HG02852 (cell line): ENCODE data around the gene ERBB4.

Experiments used
- ATAC-seq: cut with Tn5 transposase; IDR thresholded peaks from one replicate; pipeline ENCODE4 v1.9.1; 2021; ENCODE audit warnings: mild to moderate bottlenecking, moderate library complexity; ENCODE audit not compliant: unreplicated experiment

The ERBB4 gene

GRCh38 chr2:211860224-211860623, 678.4 kb downstream of the ERBB4 start:
- ATAC-seq = no peak

DNA sequence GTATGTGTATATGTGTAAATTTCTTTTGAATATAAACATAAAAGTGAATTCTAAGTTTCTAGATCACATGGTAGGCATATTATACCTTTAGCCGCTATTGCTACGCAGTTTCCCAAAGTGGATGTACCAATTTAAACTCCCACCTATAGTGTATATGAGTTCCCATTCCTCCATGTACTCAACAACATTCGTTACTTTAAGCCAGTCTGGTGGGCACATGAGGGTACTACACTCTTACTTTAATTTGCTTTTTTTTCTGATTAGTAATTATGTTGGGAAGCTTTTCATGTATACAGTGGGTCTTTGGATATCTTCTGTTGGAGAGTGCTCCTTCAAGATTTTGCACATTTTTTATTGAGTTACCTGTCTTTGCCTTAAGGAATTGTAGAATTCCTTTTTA, 683.8 kb downstream of the ERBB4 start:
- ATAC-seq = no peak

DNA sequence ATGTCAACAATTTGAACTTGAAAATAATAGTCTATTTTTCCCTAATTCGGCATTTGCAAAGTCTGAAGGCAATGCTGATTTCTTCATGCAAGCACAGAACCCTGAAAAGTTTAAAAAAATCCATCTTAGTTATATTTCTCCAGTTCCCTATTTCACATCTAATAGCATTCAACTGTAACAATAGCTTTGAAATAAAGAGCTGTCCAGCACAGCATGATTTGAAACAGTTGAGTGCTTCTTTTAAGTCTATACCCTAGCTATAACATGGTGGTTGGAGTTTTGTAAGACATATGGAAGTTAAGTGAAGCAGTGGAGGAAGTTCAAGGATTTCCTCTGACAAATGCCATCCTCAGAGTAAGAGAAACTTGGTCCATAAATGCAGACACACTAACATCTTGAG, 691.9 kb downstream of the ERBB4 start:
- no peak for ATAC-seq

DNA sequence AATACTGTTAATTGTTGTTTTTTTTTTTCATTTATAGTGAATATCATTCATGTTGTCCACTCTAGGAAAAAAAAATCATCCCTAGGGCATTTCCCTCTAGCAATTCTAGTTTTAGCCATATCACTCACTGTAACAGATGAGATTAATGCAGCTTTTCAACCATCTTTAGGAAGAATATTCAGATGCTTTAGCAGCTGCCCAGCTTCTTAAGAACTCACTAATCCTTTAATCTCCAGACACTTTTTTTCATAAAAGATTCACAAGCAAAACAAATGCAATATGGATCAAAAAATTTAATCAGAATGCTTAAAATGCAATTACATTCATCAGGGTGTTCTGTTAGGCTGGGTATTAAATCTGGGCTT, 692.6 kb downstream of the ERBB4 start:
- ATAC-seq = no peak

DNA sequence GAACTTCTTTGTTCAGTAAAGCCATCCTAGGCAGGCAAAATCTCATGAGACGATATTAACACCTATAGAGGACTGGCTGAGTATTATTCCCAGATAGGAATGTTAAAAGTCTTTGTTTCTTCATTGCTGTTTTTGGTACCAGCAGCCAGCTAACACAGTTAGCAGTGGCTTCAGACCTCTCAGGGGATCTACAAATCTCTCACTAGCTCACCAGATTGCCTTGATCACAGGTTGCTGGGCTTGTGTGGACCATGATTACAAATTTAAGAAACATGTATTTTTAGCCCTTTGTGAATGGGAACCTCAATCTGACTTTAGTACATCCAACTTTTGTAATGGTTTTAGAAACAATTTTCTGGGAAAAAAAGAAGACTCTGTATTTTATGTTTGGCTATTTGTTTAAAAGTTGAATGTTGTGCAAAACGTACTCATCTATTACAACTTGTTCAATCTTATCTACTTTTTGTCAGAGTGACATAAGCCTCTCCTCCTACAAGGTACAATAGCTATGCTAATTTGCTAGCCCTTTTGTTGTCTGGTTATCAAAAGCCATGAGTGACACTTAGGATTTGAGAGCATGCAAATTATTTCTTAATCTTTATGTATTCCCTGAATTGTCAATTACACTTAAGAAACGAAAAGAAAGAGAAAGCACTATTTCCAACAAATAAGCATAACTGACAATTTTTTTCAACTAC, 693.1 kb downstream of the ERBB4 start:
- no peak for ATAC-seq

DNA sequence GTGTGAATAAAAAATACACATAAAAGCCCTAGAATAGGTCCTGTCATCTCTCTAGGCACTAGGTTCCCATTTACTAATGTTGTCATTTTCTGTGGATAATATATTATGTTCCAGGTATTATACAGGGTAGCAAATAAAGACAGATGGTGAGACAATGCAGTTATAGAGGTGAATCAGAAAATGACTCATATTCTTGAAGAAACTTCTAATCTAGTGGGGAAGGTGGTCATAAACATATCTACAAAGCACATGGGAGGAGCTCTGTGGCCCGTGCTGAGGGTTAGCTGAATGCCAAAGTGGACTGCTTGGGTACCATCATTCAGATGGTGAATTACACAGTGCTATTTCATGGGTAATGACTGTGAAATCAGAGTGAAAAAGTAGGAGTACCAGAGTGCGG, 700.9 kb downstream of the ERBB4 start:
- ATAC-seq = no peak

GRCh38 chr2:211837206-211837605, 701.4 kb downstream of the ERBB4 start:
- no peak for ATAC-seq

DNA sequence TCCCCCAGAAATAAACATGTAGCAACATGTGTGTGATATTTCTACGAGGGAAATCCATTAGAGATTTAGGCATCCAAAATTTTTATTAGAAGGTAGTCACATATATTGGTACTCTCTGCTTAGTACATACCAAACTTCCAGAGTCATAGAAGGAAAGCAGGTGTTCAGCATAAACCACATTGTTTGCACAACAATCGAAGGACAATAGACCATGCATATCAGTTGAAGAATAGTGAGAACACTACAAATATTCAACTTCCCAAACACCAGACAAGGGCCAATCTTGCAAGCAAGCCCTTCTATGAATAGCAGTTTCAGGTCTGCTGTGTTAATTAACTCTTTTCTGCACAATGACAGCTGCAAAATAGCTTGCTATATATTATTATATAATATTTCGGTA, 702.2 kb downstream of the ERBB4 start:
- no peak for ATAC-seq

- no peak for ATAC-seq
Measured at GRCh38 chr2:211835695-211836094, 702.9 kb downstream of the ERBB4 start.

DNA sequence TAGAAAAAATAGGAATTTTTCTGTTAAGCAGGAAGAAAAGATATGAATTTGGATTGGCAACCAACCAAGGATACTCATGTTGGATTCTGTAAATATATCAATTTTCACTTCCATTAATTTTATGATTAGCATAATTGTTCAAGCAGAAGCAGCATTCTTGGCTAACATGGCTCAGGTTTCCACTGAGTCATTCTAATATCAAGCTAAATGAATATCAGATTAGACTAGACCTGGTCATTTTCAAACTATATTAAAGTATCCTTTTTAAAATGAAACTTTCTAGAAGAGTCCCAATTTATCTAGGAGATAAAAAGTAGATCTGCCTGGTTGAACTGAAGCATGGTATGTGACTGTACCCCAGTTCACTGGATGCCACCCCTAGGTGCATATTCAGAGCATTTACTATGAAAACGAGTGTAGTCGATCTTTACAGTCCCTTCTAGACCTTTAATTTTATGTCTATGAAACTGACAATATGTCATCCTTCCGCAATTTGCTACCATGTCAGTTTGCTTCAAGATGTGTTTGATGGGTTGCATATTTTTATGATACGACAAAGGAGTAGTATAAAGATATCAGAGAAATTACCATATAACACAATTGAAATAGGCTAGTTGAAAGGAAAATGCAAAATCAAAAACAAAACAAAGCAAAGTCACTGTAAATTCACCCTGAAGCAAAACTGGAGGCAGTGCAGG, 704.9 kb downstream of the ERBB4 start:
- no peak for ATAC-seq

- ATAC-seq = no peak
Measured at GRCh38 chr2:211829725-211830124, 708.9 kb downstream of the ERBB4 start.

GRCh38 chr2:211823886-211824479, 714.6 kb downstream of the ERBB4 start:
- no peak for ATAC-seq

DNA sequence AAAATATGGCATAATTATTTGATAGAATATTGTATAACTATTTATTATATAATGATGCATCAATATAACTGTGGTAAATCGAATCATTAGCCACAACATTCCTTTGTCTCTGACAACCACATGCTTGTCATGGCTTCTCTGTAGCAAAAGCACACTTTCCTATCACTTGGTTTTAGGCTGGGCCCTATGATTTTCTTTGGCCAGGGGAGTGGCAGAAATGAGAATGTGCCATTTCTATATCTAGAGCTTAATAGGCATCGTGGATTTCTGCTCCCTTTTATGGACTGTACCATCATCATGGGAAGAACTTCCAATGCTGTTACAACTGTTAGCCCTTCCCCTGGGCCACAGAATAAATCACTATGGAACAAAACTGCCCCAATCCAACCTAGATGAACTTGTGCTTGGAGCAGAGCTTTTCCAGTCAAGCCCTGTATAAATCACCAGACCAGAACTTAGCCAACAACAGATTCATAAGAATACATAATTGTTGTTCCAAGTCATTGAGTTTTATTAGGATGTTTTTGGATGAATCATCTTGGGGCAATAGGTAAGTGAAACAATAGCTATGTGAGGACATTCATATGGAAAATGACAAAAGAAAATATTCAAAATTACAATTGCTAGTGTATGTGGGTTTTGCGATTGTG, 715.8 kb downstream of the ERBB4 start:
- no peak for ATAC-seq

GRCh38 chr2:211816754-211817153, 721.8 kb downstream of the ERBB4 start:
- ATAC-seq = no peak

GRCh38 chr2:211812587-211812986, 726.0 kb downstream of the ERBB4 start:
- ATAC-seq = no peak

DNA sequence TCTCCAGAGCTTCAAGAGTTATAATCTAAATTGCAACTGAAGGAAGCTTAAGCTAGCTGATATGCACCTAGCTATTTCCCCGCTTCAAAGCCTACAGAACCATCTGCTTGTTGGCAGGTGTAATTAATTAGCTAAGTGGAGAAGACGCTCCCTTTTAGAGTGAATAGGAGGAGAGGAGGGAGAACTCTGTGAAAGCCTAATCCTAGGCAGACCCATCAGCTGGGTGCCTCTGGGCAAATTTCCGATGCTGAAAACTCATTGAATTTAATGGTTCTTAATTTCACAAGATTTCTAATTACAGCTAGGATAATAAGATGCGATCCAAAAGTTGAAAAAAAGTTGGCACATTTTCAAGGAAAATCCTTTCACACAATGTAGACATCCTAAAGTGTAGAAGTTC, 735.9 kb downstream of the ERBB4 start:
- ATAC-seq = no peak

DNA sequence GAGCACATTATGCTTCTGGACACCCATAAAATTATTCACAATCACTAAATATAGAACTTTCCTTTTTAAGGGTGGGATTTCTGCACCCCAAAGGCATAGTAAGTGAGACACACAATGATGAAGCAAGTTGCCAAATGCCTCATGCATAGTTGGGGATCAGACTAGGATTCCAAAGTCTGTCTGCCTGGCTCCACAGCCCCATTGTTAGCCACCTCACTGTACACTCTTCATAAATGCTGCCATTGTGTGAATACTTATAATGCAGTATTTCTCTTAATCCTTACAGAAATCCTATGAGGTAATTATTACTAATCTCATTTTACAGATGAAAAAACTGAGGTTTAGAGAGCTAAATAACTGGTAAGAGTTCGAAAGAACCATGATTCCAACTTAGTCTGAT, 738.6 kb downstream of the ERBB4 start:
- no peak for ATAC-seq

GRCh38 chr2:211798868-211799267, 739.7 kb downstream of the ERBB4 start:
- ATAC-seq = no peak

GRCh38 chr2:211793690-211794089, 744.9 kb downstream of the ERBB4 start:
- no peak for ATAC-seq

GRCh38 chr2:211789982-211790381, 748.6 kb downstream of the ERBB4 start:
- ATAC-seq = no peak

- ATAC-seq = no peak
Measured at GRCh38 chr2:211766689-211767088, 771.9 kb downstream of the ERBB4 start.

DNA sequence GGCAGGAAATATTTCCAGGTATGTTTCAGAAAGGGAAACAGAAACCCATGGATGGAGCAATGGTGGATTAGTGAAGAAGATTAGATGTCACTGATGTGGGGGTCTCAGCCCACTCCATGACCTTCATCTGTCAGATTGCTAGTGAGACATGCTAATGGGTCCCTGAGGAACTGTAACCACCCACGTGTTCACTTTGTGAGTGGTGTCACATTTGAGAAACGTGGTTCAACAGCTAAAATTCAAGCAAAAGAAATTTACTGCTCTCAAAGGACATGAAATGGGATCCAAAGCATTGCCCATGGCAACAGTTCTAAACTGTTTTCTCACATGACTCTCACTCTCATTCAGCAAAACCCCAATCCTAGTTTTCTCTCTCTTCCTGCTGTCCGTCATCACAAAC, 776.1 kb downstream of the ERBB4 start:
- no peak for ATAC-seq
